Nephron (organoid): ENCODE data around the gene MAPK13.
A peak's percentile ranks its signal among the peaks of the same experiment; 100 is the strongest.
"Not testable (repeated sequence)": the region's sequence is repeated elsewhere in the genome, so short reads cannot be mapped to it uniquely, and the experiment has no call there.

Source experiments
- H3K27ac Mint-ChIP-seq, 3 experiments: 2 replicates each; pipeline ENCODE4 v1.8.0; 2020; ENCODE audit warnings: mixed read lengths in 3 of 3, mild to moderate bottlenecking in 2 of 3, moderate library complexity in 1 of 3
- H3K27me3 Mint-ChIP-seq: 2 replicates; pipeline ENCODE4 v1.8.0; 2021; ENCODE audit warnings: low read depth, mild to moderate bottlenecking, moderate library complexity, mixed read lengths
- H3K36me3 Mint-ChIP-seq: 2 replicates; pipeline ENCODE4 v1.8.0; 2020; ENCODE audit warnings: low read depth, mixed read lengths
- H3K4me1 Mint-ChIP-seq: 2 replicates; pipeline ENCODE4 v1.8.0; 2020; ENCODE audit warnings: mixed read lengths
- H3K4me3 Mint-ChIP-seq, 3 experiments: 2 replicates each; pipeline ENCODE4 v1.8.0; 2020; ENCODE audit warnings: mild to moderate bottlenecking in 3 of 3, mixed read lengths in 3 of 3, moderate library complexity in 2 of 3
- H3K9me3 Mint-ChIP-seq: 2 replicates; pipeline ENCODE4 v1.8.0; 2020; ENCODE audit warnings: mixed read lengths
- TF ChIP-seq, protein P1 (sequence below), 3 experiments: fragments of 200-600 bp; sonication (generic); IDR thresholded peaks; one replicate each; pipeline ENCODE4 v1.5.0; 2021; ENCODE audit warnings: antibody characterized with exemption in 3 of 3; ENCODE audit not compliant: unreplicated experiment in 3 of 3

MAPK13 gene

DNA sequence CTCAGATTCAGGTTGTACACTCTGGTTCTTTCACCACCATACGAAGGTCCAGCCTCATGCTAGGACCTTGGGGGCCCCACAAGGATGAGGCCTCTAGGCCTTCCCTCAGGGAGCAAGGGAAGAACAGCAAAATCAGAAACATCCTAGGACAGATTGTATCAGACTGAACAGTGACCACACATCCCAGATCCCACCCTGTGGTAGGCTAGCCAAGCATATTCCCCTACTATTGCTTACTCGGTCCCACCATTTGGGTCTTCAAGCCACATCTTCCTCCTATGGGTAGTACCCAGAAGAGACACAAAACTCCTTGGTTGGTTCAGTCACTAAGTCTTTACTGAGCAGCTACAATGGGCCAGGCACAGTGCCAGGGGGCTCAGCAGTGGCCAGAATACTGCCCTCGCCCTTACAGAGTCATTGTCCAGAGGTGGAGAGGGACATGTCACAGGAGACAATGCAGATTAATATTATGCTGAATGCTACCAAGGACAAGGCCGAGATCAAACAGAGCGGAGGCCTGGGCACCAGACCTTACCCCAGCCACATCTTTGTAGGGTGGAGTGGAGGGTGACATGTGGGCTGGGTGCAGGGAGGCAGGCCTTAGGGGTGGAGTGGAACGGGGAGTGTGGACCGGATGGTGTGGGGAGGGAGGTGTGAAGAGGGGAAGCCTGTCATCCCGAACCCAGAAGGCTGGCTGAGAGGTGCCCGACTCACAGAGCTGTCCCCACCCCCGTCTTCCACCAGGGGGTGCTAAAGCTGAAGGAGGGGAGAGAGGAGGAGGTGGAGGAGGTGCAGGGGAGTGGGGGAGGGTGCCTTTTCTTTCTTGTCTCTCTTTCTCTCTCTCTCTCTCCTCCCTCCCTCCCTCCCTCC lies 6.8 kb upstream of the MAPK13 start:
- peaks cover 7% of the 10 kb centered on the region for H3K27me3 Mint-ChIP-seq
- H3K4me3 Mint-ChIP-seq: no peak overlapping the region
- H3K4me1 Mint-ChIP-seq: peaks cover 12% of the 10 kb centered on the region
- H3K36me3 Mint-ChIP-seq: no peaks in the 10 kb centered on the region
- no peak overlapping the region for H3K27ac Mint-ChIP-seq
- H3K9me3 Mint-ChIP-seq: no peaks in the 10 kb centered on the region
- TF ChIP-seq, protein P1, sequence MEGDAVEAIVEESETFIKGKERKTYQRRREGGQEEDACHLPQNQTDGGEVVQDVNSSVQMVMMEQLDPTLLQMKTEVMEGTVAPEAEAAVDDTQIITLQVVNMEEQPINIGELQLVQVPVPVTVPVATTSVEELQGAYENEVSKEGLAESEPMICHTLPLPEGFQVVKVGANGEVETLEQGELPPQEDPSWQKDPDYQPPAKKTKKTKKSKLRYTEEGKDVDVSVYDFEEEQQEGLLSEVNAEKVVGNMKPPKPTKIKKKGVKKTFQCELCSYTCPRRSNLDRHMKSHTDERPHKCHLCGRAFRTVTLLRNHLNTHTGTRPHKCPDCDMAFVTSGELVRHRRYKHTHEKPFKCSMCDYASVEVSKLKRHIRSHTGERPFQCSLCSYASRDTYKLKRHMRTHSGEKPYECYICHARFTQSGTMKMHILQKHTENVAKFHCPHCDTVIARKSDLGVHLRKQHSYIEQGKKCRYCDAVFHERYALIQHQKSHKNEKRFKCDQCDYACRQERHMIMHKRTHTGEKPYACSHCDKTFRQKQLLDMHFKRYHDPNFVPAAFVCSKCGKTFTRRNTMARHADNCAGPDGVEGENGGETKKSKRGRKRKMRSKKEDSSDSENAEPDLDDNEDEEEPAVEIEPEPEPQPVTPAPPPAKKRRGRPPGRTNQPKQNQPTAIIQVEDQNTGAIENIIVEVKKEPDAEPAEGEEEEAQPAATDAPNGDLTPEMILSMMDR (IDR thresholded peaks at IDR 0.05; ENCODE audit: unreplicated experiment in 3 of 3): peak; percentile 36 to 48 (median 40)

DNA sequence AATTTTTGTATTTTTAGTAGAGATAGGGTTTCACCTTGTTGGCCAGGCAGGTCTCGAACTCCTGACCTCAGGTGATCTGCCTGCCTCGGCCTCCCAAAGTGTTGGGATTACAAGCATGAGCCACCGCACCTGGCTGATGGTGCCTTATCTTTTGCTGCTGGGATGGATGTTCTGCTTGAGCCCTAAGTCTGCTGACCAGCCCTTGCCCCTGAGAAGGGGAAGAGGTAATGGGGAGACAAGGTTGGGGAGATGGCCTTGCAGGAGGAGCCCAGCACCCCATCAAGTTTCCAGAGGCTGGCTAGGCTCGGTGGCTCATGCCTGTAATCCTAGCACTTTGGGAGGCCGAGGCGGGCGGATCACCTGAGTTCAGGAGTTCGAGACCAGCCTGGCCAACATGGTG lies 6.0 kb upstream of the MAPK13 start:
- H3K4me3 Mint-ChIP-seq, H3K27me3 Mint-ChIP-seq, H3K27ac Mint-ChIP-seq, H3K9me3 Mint-ChIP-seq, H3K36me3 Mint-ChIP-seq: not testable (repeated sequence)
- peaks cover 12% of the 10 kb centered on the region for H3K4me1 Mint-ChIP-seq

DNA sequence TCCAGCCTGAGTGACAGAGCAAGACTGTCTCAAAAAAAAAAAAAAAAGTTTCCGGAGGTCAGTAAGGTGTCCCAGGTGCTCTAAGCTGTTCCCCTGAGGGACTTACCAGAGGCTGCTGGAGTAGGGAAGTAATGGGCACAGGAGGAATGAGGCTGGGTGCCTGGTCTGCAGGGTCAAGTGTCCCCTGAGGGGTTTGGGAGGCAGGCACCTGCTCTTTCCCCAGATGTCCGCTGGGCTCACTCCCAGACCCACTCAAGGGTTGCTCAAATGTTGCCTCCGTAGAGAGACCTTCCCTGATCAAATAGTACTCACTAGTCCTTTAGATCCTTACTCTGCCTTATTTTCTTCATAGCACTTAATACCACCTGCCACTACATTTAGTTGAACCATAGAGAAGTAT lies 5.4 kb upstream of the MAPK13 start:
- no peaks in the 10 kb centered on the region for H3K36me3 Mint-ChIP-seq
- TF ChIP-seq, protein P1 (IDR thresholded peaks at IDR 0.05; ENCODE audit: unreplicated experiment in 3 of 3): no peak
- H3K4me3 Mint-ChIP-seq: no peak overlapping the region
- H3K4me1 Mint-ChIP-seq: peaks cover 17% of the 10 kb centered on the region
- no peaks in the 10 kb centered on the region for H3K9me3 Mint-ChIP-seq
- no peak overlapping the region for H3K27ac Mint-ChIP-seq
- H3K27me3 Mint-ChIP-seq: peaks cover 7% of the 10 kb centered on the region

DNA sequence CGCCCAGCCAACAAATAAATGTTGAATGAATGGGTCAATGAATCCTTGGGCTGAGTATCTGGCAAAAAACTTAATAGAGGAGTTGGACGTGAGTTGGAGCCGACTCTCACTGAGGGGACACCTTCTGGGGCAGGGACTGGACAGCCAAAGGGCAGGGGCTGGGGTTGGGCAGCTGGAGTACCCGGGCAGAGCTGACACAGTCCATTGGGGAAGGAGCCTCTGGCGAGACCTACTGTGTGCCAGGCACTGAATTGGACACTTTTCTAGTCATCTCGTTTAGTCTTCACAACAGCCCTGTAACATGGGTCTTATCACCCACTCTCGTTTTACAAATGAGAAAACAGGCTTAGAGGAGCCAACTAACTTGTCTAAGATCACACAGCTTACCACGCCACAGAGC lies 4.7 kb upstream of the MAPK13 start:
- no peak overlapping the region for H3K27ac Mint-ChIP-seq
- H3K4me1 Mint-ChIP-seq: peaks cover 16% of the 10 kb centered on the region
- H3K27me3 Mint-ChIP-seq: peaks cover 7% of the 10 kb centered on the region
- H3K36me3 Mint-ChIP-seq: no peaks in the 10 kb centered on the region
- H3K4me3 Mint-ChIP-seq: no peak overlapping the region
- H3K9me3 Mint-ChIP-seq: no peaks in the 10 kb centered on the region
- TF ChIP-seq, protein P1 (IDR thresholded peaks at IDR 0.05; ENCODE audit: unreplicated experiment in 3 of 3): no peak

DNA sequence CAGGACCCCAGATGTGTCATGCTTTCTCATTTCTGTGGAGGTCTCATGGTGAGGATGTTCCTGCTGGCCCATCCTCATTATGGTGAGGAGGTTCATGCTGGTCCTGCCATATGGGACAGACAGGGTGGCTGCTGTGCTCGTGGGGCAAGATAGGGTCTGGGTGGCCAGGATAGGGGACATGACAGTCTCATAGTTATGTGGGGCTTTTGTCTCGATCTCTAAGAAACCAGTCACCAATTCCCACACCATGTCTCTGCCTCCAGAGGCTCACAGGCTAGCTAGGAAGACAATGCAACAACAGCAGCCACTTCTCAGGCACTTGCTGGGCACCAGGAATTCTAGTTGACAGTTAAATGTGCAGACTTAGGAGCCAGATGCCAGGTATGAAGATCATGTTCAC lies 4.2 kb upstream of the MAPK13 start:
- Mint-ChIP-seq H3K36me3 (no peaks in the 10 kb centered on the region), H3K27ac (no peak overlapping the region), H3K4me3 (no peak overlapping the region), H3K27me3 (peaks cover 7% of the 10 kb centered on the region), H3K9me3 (no peaks in the 10 kb centered on the region), H3K4me1 (peaks cover 11% of the 10 kb centered on the region)
- TF ChIP-seq, protein P1 (IDR thresholded peaks at IDR 0.05; ENCODE audit: unreplicated experiment in 3 of 3): no peak

DNA sequence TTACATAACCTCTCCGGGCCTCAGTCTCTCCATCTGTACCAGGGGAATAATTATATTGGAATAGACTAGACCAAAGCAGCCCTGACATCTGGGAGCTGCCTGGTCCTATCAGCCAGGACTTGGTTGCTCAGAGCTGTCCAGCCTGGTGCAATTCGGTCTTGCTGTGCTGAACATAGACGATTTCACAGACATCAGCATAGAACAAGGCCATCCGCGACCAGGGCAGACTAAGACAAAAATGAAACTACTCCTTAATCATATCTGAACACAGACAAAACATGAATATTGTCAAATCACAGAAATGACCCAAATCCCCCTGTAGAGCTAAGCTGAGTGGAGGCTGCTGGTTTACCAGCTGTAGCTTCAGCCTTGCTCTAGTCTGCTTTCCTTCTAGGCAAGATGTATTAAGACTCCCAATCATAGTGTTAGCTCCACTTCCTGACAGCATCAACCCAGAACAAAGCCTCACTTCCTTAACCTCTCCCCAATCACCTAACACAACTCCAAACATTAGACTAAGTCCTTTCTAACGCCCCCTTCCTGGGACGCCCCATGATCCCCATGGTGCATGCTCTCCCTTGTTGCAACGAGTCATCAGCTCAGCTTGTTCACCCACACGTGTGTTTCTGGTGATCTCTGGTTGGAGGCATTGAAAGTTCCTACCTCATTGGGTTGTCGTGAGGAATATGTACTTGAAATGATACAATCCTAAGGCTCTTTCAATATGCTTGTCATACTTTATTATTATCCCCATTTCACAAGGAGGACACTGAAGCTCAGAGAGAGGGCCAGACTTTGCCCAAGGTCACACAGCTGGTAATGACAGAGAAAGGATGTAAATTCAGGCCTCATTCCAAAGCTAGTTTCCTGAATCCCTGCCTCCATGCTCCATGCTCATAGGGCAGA lies 3.5 kb upstream of the MAPK13 start:
- H3K27me3 Mint-ChIP-seq: peaks cover 7% of the 10 kb centered on the region
- H3K4me1 Mint-ChIP-seq: peaks cover 16% of the 10 kb centered on the region
- TF ChIP-seq, protein P1 (IDR thresholded peaks at IDR 0.05; ENCODE audit: unreplicated experiment in 3 of 3): no peak
- no peak overlapping the region for H3K4me3 Mint-ChIP-seq
- no peak overlapping the region for H3K27ac Mint-ChIP-seq
- H3K36me3 Mint-ChIP-seq: no peaks in the 10 kb centered on the region
- no peaks in the 10 kb centered on the region for H3K9me3 Mint-ChIP-seq
